Testis (tissue), 3 donors: ENCODE data around the gene SMARCB1. TPM values are rescaled to one million over a fixed set of nuclear protein-coding genes. Genes with fewer than 3 reads are reported as not detected.

ENCODE experiments used
- DNase-seq: peaks from one replicate; pipeline ENCODE4 v3.0.0-alpha.2; 2019
- H3K27ac ChIP-seq, 2 donors: fragments of 200-600 bp; sonication (generic); one replicate each; pipeline ENCODE4 v1.5.1; 2019
- H3K27me3 ChIP-seq: fragments of 200-600 bp; sonication (generic); one replicate; pipeline ENCODE4 v1.5.1; 2019
- H3K36me3 ChIP-seq: fragments of 200-600 bp; sonication (generic); one replicate; pipeline ENCODE4 v1.5.1; 2017; ENCODE audit warnings: low read depth; ENCODE audit errors: missing control alignments
- H3K4me1 ChIP-seq: fragments of 200-600 bp; sonication (generic); one replicate; pipeline ENCODE4 v1.5.1; 2019
- H3K4me3 ChIP-seq, 2 donors: fragments of 200-600 bp; sonication (generic); one replicate each; pipeline ENCODE4 v1.5.1; 2017 to 2019
- H3K9me3 ChIP-seq: fragments of 200-600 bp; sonication (generic); one replicate; pipeline ENCODE4 v1.5.1; 2017
- CTCF ChIP-seq, 3 experiments: fragments of 450-650 bp in 2 of 3; fragments of 200-600 bp in 1 of 3; sonication (generic) in 1 of 3; IDR thresholded peaks; one replicate each; pipeline ENCODE4 v1.5.1; 2016 to 2019; ENCODE audit warnings: antibody characterized with exemption in 3 of 3, mild to moderate bottlenecking in 2 of 3, moderate library complexity in 1 of 3
- POLR2A ChIP-seq: fragments of 450-650 bp; IDR thresholded peaks from one replicate; pipeline ENCODE4 v1.6.1; 2017; ENCODE audit warnings: antibody characterized with exemption, mild to moderate bottlenecking, moderate library complexity
- WGBS, 2 donors: methylation state at CpG; one replicate each; pipeline ENCODE4 v1.1.5; 2018; 5-methylcytosine and 5-hydroxymethylcytosine counted together
- intact Hi-C: fragments of 100-400 bp; cut with DNase I; formaldehyde crosslinking; loops from one replicate; pipeline ENCODE4 v1.15.1; 2023; ENCODE audit warnings: low total_unique reads
- polyA plus RNA-seq: library from polyadenylated mRNA; stranded (reverse); fragments of 350-450 nt; fragmentation: Illumina TruSeq; extraction: RNeasy Lipid Tissue Mini Kit (QIAGEN cat#74804); gene quantifications from one replicate; pipeline ENCODE4 v1.2.3, GENCODE V29; 2014; ENCODE audit warnings: low read depth, low replicate concordance; ENCODE audit not compliant: insufficient read depth
- total RNA-seq, 2 donors: library from RNA; depleted of rRNA; stranded (reverse); fragments of >200 nt; gene quantifications; one replicate each; pipeline ENCODE4 v1.2.3, GENCODE V29; 2016

The SMARCB1 gene
- total and polyA plus RNA-seq, 3 donors from 2014 or later = 158 to 165 (median 160) TPM

DNA sequence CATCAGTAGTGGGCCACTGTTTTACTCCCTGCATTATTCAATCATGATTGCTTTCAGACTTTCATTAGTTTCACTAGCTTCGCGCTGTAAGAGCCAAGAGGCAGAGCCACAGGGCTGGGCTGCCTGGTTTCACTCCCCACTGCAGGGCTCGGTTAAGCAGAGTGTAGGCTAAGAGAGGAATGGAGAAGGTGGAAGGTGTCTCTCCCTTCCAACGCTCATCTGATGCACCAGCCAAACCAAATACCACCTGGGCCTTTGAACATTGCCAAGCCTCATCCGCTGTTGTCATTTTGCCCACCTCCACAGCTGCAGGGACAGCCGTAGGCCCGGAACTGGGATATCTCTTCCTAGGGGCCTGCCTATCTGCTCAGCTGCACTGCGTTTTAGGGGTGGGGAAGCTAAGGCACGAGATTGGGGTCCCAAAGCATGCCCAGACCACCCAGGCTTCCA lies 480 bp upstream of the SMARCB1 start:
- no peak for DNase-seq
- no peaks in the 10 kb centered on the region for H3K27me3 ChIP-seq
- H3K27ac ChIP-seq = peak overlapping the region; percentile 99 to 100
- H3K4me3 ChIP-seq = peak overlapping the region; percentile 97
- peaks cover 41% of the 10 kb centered on the region for H3K4me1 ChIP-seq
- TF ChIP-seq POLR2A = no peak
- no peak for TF ChIP-seq CTCF (IDR thresholded peaks at IDR 0.05)
- intact Hi-C loops = no loop called here
- no peaks in the 10 kb centered on the region for H3K36me3 ChIP-seq
- WGBS, 2 donors = 16 to 24% methylated on average over 9 of the region's 9 CpGs
- H3K9me3 ChIP-seq = no peaks in the 10 kb centered on the region

DNA sequence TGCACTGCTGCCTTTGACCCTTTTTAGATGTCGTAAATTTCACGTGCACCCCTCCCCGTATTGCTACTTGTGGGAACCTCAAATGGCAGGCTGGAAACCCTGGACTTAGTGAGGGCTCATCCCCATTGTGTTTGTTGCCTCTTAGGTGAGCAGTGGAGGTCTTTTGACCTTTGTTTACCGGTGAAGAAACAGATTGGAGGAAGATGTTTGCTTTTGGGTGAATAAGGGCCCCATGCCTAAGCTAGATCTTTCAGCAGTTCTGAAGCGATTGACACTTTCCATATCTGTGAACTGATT lies 782 bp downstream of the SMARCB1 start:
- peaks cover 50% of the 10 kb centered on the region for H3K4me1 ChIP-seq
- intact Hi-C loops = no loop called here
- no peak for DNase-seq
- peak overlapping the region; percentile 99 to 100 for H3K27ac ChIP-seq
- no peaks in the 10 kb centered on the region for H3K36me3 ChIP-seq
- H3K4me3 ChIP-seq = peak overlapping the region; percentile 97
- 0 to 2% methylated on average over 5 of the region's 5 CpGs for WGBS, 2 donors
- no peaks in the 10 kb centered on the region for H3K27me3 ChIP-seq
- no peaks in the 10 kb centered on the region for H3K9me3 ChIP-seq
- TF ChIP-seq CTCF (IDR thresholded peaks at IDR 0.05) (no peak), POLR2A (no peak)

DNA sequence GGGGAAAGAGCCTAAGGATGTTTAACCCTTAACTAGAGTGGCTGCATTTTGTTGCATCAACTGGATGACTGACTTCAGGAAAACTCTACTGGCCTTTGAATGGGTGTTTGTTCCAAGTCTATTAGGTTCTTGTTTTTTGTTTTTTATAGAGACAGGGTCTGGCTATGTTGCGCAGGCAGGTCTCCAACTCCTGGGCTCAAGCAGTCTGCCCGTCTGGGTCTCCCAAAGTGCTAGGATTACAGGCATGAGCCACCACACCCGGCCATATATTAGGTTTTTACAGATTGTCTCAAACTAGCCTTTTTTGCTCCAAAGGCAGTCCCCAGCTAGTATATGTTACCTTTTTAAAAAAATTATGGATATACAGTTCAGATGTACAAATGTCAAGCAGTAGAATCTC lies 1.1 kb downstream of the SMARCB1 start:
- no peaks in the 10 kb centered on the region for H3K9me3 ChIP-seq
- intact Hi-C loops = no loop called here
- H3K36me3 ChIP-seq = no peaks in the 10 kb centered on the region
- no peak for DNase-seq
- no peaks in the 10 kb centered on the region for H3K27me3 ChIP-seq
- H3K27ac ChIP-seq = peak overlapping the region; percentile 99 to 100
- peak overlapping the region; percentile 97 for H3K4me3 ChIP-seq
- H3K4me1 ChIP-seq = peaks cover 50% of the 10 kb centered on the region
- no peak for TF ChIP-seq POLR2A
- TF ChIP-seq CTCF (IDR thresholded peaks at IDR 0.05) = no peak
- 37 to 38% methylated on average over 3 of the region's 3 CpGs for WGBS, 2 donors

DNA sequence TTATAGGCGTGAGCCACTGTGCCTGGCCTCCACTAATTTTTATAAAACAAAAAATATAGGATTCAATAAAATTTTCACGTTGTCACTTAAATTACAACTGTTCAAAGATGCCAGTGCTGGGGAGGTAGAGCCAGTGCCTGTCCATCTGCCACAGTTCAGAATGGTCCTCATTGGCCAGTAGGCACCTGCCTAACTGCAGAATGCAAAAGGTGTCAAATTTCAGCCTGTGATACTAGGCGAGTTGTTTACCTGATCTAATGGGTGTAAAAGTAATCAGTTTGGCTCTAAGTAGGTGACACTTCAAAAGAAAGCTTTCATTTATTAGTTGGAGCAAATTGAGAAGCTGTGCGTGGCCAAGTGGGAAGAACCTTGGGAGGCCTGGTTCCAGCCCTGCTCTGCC lies 2.4 kb downstream of the SMARCB1 start:
- no peaks in the 10 kb centered on the region for H3K27me3 ChIP-seq
- WGBS, 2 donors = 70% methylated on average over 4 of the region's 4 CpGs
- H3K9me3 ChIP-seq = no peaks in the 10 kb centered on the region
- peaks cover 50% of the 10 kb centered on the region for H3K4me1 ChIP-seq
- DNase-seq = no peak
- H3K4me3 ChIP-seq = no peak overlapping the region
- TF ChIP-seq CTCF (IDR thresholded peaks at IDR 0.05) (no peak), POLR2A (no peak)
- intact Hi-C loops = no loop called here
- no peaks in the 10 kb centered on the region for H3K36me3 ChIP-seq
- H3K27ac ChIP-seq = peak overlapping the region in 1 of 2 donors; percentile 53

- H3K27ac ChIP-seq = peak overlapping the region in 1 of 2 donors; percentile 53
- H3K4me3 ChIP-seq = no peak overlapping the region
- no peak for DNase-seq
- no peaks in the 10 kb centered on the region for H3K9me3 ChIP-seq
- peaks cover 50% of the 10 kb centered on the region for H3K4me1 ChIP-seq
- WGBS, 2 donors = 43 to 44% methylated on average over 1 to 4 of the region's 4 CpGs
- TF ChIP-seq CTCF (IDR thresholded peaks at IDR 0.05) (no peak), POLR2A (no peak)
- H3K27me3 ChIP-seq = no peaks in the 10 kb centered on the region
- H3K36me3 ChIP-seq = no peaks in the 10 kb centered on the region
- intact Hi-C loops = no loop called here
Measured at GRCh38 chr22:23789638-23790037, 2.9 kb downstream of the SMARCB1 start.
